HepG2 (cell line): ENCODE results near the gene NT5DC2. TPM values are rescaled to one million over a fixed set of nuclear protein-coding genes. Genes with fewer than 3 reads are reported as not detected.

ENCODE experiments used
- ATAC-seq: fragments of 200-7000 bp; cut with Tn5 transposase; 3 replicates; pipeline ENCODE4 v1.9.1; 2020; ENCODE audit warnings: mild to moderate bottlenecking, moderate library complexity
- BruUV-seq: library from RNA; stranded (reverse); fragments of 400-500 nt; replicated peaks from 2 replicates; lab custom pipeline; 2021; lab: Mats Ljungman, UMichigan
- CTCF ChIA-PET: fragments of 300-600 bp; formaldehyde crosslinking; extraction: SDS; loops from one replicate; lab custom pipeline; 2021; ENCODE audit warnings: low total read pairs, inconsistent platforms, low intra/inter-chr PET ratio; lab: Yijun Ruan, JAX
- POLR2A ChIA-PET: fragments of 350-600 bp; sonication (Branson Sonifier 250); formaldehyde crosslinking; loops from one replicate; lab custom pipeline; 2020; ENCODE audit warnings: antibody characterized with exemption, inconsistent platforms; lab: Yijun Ruan, JAX
- DNase-seq: peaks from one replicate; pipeline ENCODE4 v3.0.0-alpha.2; 2015; ENCODE audit warnings: low spot score
- FAIRE-seq: peaks from 3 replicates; lab custom pipeline; 2011; peaks lifted over from hg19 to GRCh38; lab: Jason Lieb, UNC
- H2AFZ ChIP-seq: one replicate; pipeline ENCODE4 v1.6.1; 2011; ENCODE audit warnings: low read length, inconsistent platforms
- H3K27ac ChIP-seq: fragments of 300-600 bp; 3 replicates; pipeline ENCODE4 v1.8.0; 2011; ENCODE audit warnings: mixed run types, mild to moderate bottlenecking, mixed read lengths, low read length, inconsistent platforms; ENCODE audit not compliant: insufficient read depth; ENCODE audit errors: extremely low read length
- H3K27me3 ChIP-seq, 2 experiments: fragments of 200-600 bp in 1 of 2; 2 replicates in 1 of 2; 3 replicates in 1 of 2; pipeline versions ENCODE4 v1.6.0 to v1.8.0; 2011; ENCODE audit warnings: low read length in 2 of 2, mild to moderate bottlenecking in 2 of 2, moderate library complexity in 2 of 2, inconsistent platforms in 1 of 2; ENCODE audit not compliant: insufficient read depth in 2 of 2, control insufficient read depth in 1 of 2
- H3K36me3 ChIP-seq, 2 experiments: fragments of 200-600 bp in 1 of 2; replicated peaks in 1 of 2; 2 replicates in 1 of 2; 3 replicates in 1 of 2; pipeline versions ENCODE4 v1.5.1 to v1.8.0; 2011; ENCODE audit warnings: low read length in 2 of 2, inconsistent platforms in 1 of 2; ENCODE audit not compliant: insufficient read depth in 2 of 2, control insufficient read depth in 1 of 2
- H3K4me1 ChIP-seq: 2 replicates; pipeline ENCODE4 v1.5.1; 2012; ENCODE audit warnings: low read length, inconsistent platforms; ENCODE audit not compliant: insufficient read depth
- H3K4me2 ChIP-seq: 2 replicates; pipeline ENCODE4 v1.6.0; 2011; ENCODE audit warnings: low read depth, low read length, inconsistent platforms
- H3K4me3 ChIP-seq, 3 experiments: fragments of 200-600 bp in 1 of 3; sonication (generic), shearing (Covaris generic) in 1 of 3; replicated peaks in 1 of 3; 2 replicates each; pipeline ENCODE4 v1.5.1; 2011 to 2016; ENCODE audit warnings: low read length in 3 of 3, inconsistent platforms in 2 of 3, low read depth in 2 of 3, mild to moderate bottlenecking in 2 of 3, control low read depth in 1 of 3, mixed read lengths in 1 of 3; ENCODE audit not compliant: insufficient read depth in 1 of 3
- H3K79me2 ChIP-seq: one replicate; pipeline ENCODE4 v1.6.1; 2011; ENCODE audit warnings: low read length, inconsistent platforms; ENCODE audit not compliant: insufficient read depth
- H3K9ac ChIP-seq: 2 replicates; pipeline ENCODE4 v1.6.0; 2011; ENCODE audit warnings: mild to moderate bottlenecking, low read depth, low read length, inconsistent platforms; ENCODE audit not compliant: insufficient read depth
- H3K9me3 ChIP-seq: 2 replicates; pipeline ENCODE4 v1.5.1; 2012; ENCODE audit warnings: mild to moderate bottlenecking, low read length
- H4K20me1 ChIP-seq: 2 replicates; pipeline ENCODE4 v1.6.0; 2011; ENCODE audit warnings: inconsistent platforms, mild to moderate bottlenecking, low read length, moderate library complexity; ENCODE audit not compliant: insufficient read depth
- CEBPG ChIP-seq: IDR thresholded peaks from 2 replicates; pipeline ENCODE4 v1.6.1; 2016
- CHD4 ChIP-seq: fragments of 200-600 bp; sonication (generic); IDR thresholded peaks from 2 replicates; pipeline ENCODE4 v1.7.0; 2017; ENCODE audit warnings: mild to moderate bottlenecking, low read length, borderline replicate concordance
- EED ChIP-seq: sonication (generic); formaldehyde crosslinking; IDR thresholded peaks from 2 replicates; pipeline ENCODE4 v1.5.0; 2020; ENCODE audit warnings: mild to moderate bottlenecking, missing genetic modification reagents
- HMGA1 ChIP-seq: sonication (generic); formaldehyde crosslinking; conservative IDR thresholded peaks from 2 replicates; pipeline ENCODE4 v1.4.0; 2020; ENCODE audit warnings: missing genetic modification reagents
- ZMAT3 ChIP-seq: sonication (generic); formaldehyde crosslinking; conservative IDR thresholded peaks from 2 replicates; pipeline ENCODE4 v1.7.0; 2021; ENCODE audit warnings: missing genetic modification reagents
- ZNF329 ChIP-seq: sonication (generic); formaldehyde crosslinking; IDR thresholded peaks from 2 replicates; pipeline ENCODE4 v1.9.0; 2021; ENCODE audit warnings: low read depth, mild to moderate bottlenecking, missing genetic modification reagents
- ZNF367 ChIP-seq: sonication (generic); formaldehyde crosslinking; IDR thresholded peaks from 2 replicates; pipeline ENCODE4 v1.4.0; 2020; ENCODE audit warnings: missing genetic modification reagents, borderline replicate concordance
- ZNF547 ChIP-seq: sonication (generic); formaldehyde crosslinking; IDR thresholded peaks from 2 replicates; pipeline ENCODE4 v1.5.1; 2020; ENCODE audit warnings: mild to moderate bottlenecking, missing genetic modification reagents
- ZNF777 ChIP-seq: sonication (generic); formaldehyde crosslinking; IDR thresholded peaks from 2 replicates; pipeline ENCODE4 v1.4.0; 2020; ENCODE audit warnings: missing genetic modification reagents
- WGBS: methylation state at CpG from one replicate; pipeline ENCODE4 v1.1.6; 2017; ENCODE audit warnings: low lambda C conversion rate; 5-methylcytosine and 5-hydroxymethylcytosine counted together
- in situ Hi-C: cut with HindIII; loops from 2 replicates; pipeline ENCODE4 v1.10.0; 2017; ENCODE audit warnings: low pct_unique_long_range_greater_than_20kb; ENCODE audit not compliant: extremely low pct_ligation_motif_present
- intact Hi-C: fragments of 100-400 bp; cut with micrococcal nuclease; formaldehyde crosslinking; loops from one replicate; pipeline ENCODE4 v1.10.0; 2022; ENCODE audit not compliant: unreplicated experiment
- polyA plus RNA-seq, 8 experiments: library from polyadenylated mRNA; depleted of rRNA in 3 of 8; stranded (reverse) in 7 of 8; unstranded in 1 of 8; fragments of >200 nt; fragmentation: Illumina TruSeq in 4 of 8; extraction: Trizol in 4 of 8; gene quantifications; 2 replicates each; pipeline versions ENCODE4 v1.2.1 to v1.2.3, GENCODE V29; 2011 to 2016; ENCODE audit warnings: low read depth in 4 of 8, missing spikeins in 1 of 8, mixed read lengths in 1 of 8; ENCODE audit not compliant: insufficient read depth in 1 of 8
- total RNA-seq, 5 experiments: library from RNA; depleted of rRNA; stranded (reverse); fragments of >200 nt; fragmentation: Illumina TruSeq; extraction: Trizol; gene quantifications; 2 replicates each; pipeline ENCODE4 v1.2.3, GENCODE V29; 2016; ENCODE audit warnings: low read depth in 1 of 5
- TF ChIP-seq, protein P1 (sequence below): IDR thresholded peaks from 2 replicates; pipeline ENCODE4 v1.4.0; 2020; ENCODE audit warnings: mild to moderate bottlenecking, missing genetic modification reagents
- TF ChIP-seq, protein P2 (sequence below): sonication (generic); formaldehyde crosslinking; IDR thresholded peaks from 2 replicates; pipeline ENCODE4 v1.4.0; 2020; ENCODE audit warnings: mild to moderate bottlenecking, missing genetic modification reagents, borderline replicate concordance
- TF ChIP-seq, protein P3 (sequence below): IDR thresholded peaks from 2 replicates; pipeline ENCODE4 v1.6.1; 2016; ENCODE audit warnings: low read depth, borderline replicate concordance
- TF ChIP-seq, protein P4 (sequence below): sonication (generic); formaldehyde crosslinking; IDR thresholded peaks from 2 replicates; pipeline ENCODE4 v1.4.0; 2020; ENCODE audit warnings: missing genetic modification reagents

The NT5DC2 gene
- total and polyA plus RNA-seq, 2 of the 13 experiments (the other 11 are each of a cell fraction or from before 2014, with no cell fraction given), result 131 to 240 TPM

DNA sequence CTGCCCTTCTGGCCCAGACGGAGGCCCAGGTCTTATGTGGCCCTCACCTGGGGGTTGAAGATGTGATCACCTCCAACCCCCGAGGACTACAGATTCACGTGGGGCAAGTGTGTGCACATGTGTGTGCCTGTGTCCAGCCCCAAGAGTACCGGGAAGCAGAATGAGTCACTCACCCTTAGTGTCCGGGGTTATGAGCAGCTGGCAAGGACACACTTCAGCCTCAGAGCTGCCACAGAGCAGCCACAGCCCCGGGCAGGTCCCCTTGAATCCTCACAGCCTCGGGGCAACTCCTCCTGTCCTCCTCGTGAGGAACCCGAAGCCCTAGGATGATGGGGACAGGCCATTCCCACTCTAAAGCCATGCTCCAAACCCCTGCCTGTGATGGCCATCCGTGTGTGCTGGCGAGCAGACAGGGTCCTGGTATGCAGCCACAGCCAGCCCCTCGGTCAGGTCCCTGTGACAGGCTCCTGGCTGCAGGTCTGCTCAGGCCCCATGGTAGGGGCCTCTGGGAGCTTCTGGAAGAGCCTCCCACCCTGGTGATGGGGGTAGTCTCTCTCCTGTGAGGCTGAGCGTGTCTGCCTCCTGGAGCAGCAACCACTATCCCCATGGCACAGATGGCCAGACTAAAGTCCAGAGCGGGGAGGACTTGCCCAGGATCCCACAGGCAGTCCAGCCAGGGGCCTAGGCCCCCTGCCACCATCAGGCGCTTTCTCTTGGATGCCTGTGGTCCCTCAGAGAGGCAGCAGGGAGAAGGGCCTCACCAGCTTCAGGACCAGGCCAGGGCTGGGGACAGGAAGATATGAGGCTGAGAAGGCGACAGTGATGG, 37.7 kb downstream of the NT5DC2 start (continued):
- TF ChIP-seq, protein P1, sequence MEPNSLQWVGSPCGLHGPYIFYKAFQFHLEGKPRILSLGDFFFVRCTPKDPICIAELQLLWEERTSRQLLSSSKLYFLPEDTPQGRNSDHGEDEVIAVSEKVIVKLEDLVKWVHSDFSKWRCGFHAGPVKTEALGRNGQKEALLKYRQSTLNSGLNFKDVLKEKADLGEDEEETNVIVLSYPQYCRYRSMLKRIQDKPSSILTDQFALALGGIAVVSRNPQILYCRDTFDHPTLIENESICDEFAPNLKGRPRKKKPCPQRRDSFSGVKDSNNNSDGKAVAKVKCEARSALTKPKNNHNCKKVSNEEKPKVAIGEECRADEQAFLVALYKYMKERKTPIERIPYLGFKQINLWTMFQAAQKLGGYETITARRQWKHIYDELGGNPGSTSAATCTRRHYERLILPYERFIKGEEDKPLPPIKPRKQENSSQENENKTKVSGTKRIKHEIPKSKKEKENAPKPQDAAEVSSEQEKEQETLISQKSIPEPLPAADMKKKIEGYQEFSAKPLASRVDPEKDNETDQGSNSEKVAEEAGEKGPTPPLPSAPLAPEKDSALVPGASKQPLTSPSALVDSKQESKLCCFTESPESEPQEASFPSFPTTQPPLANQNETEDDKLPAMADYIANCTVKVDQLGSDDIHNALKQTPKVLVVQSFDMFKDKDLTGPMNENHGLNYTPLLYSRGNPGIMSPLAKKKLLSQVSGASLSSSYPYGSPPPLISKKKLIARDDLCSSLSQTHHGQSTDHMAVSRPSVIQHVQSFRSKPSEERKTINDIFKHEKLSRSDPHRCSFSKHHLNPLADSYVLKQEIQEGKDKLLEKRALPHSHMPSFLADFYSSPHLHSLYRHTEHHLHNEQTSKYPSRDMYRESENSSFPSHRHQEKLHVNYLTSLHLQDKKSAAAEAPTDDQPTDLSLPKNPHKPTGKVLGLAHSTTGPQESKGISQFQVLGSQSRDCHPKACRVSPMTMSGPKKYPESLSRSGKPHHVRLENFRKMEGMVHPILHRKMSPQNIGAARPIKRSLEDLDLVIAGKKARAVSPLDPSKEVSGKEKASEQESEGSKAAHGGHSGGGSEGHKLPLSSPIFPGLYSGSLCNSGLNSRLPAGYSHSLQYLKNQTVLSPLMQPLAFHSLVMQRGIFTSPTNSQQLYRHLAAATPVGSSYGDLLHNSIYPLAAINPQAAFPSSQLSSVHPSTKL (CRISPR knock-in tag), result peak; percentile 7; the same call in 1 of the 2 replicates

DNA sequence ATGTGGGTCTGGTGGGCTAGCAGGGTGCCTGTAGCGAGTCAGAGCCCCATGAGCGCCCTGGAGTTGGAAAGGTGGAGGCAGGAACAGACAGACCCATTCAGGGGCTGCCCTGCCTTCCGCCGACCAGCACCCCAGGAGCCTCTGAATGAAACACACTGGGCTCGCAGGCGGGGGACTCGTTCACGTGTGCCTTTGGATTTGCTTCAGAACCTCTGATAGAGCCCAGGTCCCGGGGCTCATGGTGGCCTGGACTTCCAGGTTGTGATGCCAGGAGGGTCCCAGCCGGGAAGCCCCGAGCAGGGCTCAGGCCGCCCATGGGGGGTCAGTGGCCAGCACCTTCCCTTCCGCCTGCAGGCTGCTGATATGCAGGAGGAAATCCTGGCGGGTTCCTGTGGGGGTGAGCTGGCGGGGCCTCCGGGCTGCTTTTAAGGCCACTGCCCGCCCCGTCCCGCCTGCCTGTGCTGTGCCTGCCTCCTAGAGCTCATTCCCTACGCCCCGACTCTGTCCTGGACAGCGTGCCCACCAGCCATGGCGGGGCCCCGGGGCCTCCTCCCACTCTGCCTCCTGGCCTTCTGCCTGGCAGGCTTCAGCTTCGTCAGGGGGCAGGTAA, 38.7 kb downstream of the NT5DC2 start, which contains the start of gene STAB1:
Gene STAB1 (plus strand): TSS at position 453 of the 610 bp plus-strand sequence. CDS start 76 bp downstream, at position 529.
- DNase-seq (no peak), ATAC-seq (peak; percentile 2; the same call in 2 of the 3 replicates), FAIRE-seq (no peak)
- ChIA-PET POLR2A (interaction anchor here (0.9 to 1.5 kb wide), 2 partner anchors 37 to 211 kb away, joined by 3 to 5 read pairs; partner anchors contain the start of genes GLT8D1 and SPCS1), CTCF (no interaction called here)
- Histone ChIP-seq H3K9ac (peak within 1 kb of the TSS; percentile 44; the same call in 1 of the 2 replicates), H3K27me3 (peaks cover 8 to 21% of the 10 kb centered on the region in 2 experiments; a peak in 4 of 5 replicates), H3K36me3 (peaks cover 5 to 14% of the 10 kb centered on the region in 2 experiments), H3K9me3 (no peaks in the 10 kb centered on the region), H4K20me1 (no peaks in the 10 kb centered on the region; the same call in 1 of the 2 replicates), H3K4me1 (peaks cover 23% of the 10 kb centered on the region), H3K79me2 (no peaks in the 10 kb centered on the region), H3K4me2 (peak within 1 kb of the TSS; percentile 77), H2AFZ (no peak within 1 kb of the TSS), H3K27ac (no peak within 1 kb of the TSS), H3K4me3 (peak within 1 kb of the TSS in 1 of 3 experiments; percentile 56; a peak in 3 of 6 replicates)
- in situ Hi-C loops, result no loop called here
- WGBS, result 73% methylated on average over 12 of the region's 25 CpGs
- BruUV-seq, result no TSS peak
- intact Hi-C loops, result no loop called here
- TF ChIP-seq, protein P2, sequence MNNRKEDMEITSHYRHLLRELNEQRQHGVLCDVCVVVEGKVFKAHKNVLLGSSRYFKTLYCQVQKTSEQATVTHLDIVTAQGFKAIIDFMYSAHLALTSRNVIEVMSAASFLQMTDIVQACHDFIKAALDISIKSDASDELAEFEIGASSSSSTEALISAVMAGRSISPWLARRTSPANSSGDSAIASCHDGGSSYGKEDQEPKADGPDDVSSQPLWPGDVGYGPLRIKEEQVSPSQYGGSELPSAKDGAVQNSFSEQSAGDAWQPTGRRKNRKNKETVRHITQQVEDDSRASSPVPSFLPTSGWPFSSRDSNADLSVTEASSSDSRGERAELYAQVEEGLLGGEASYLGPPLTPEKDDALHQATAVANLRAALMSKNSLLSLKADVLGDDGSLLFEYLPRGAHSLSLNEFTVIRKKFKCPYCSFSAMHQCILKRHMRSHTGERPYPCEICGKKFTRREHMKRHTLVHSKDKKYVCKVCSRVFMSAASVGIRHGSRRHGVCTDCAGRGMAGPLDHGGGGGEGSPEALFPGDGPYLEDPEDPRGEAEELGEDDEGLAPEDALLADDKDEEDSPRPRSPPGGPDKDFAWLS, result no peak
- TF ChIP-seq CHD4 (no peak), ZNF367 (CRISPR knock-in tag) (no peak), CEBPG (no peak), EED (no peak), ZNF329 (CRISPR knock-in tag) (no peak), ZNF547 (CRISPR knock-in tag) (no peak), HMGA1 (no peak), ZNF777 (no peak), ZMAT3 (CRISPR knock-in tag) (no peak)
- TF ChIP-seq, protein P3, sequence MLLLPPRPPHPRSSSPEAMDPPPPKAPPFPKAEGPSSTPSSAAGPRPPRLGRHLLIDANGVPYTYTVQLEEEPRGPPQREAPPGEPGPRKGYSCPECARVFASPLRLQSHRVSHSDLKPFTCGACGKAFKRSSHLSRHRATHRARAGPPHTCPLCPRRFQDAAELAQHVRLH (CRISPR knock-in tag), result no peak
- TF ChIP-seq, protein P4, sequence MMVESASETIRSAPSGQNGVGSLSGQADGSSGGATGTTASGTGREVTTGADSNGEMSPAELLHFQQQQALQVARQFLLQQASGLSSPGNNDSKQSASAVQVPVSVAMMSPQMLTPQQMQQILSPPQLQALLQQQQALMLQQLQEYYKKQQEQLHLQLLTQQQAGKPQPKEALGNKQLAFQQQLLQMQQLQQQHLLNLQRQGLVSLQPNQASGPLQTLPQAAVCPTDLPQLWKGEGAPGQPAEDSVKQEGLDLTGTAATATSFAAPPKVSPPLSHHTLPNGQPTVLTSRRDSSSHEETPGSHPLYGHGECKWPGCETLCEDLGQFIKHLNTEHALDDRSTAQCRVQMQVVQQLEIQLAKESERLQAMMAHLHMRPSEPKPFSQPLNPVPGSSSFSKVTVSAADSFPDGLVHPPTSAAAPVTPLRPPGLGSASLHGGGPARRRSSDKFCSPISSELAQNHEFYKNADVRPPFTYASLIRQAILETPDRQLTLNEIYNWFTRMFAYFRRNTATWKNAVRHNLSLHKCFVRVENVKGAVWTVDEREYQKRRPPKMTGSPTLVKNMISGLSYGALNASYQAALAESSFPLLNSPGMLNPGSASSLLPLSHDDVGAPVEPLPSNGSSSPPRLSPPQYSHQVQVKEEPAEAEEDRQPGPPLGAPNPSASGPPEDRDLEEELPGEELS (CRISPR knock-in tag), result no peak
